HepG2 (cell line): ENCODE data around the gene TMEM14A. TPM values are rescaled to one million over a fixed set of nuclear protein-coding genes. Genes with fewer than 3 reads are reported as not detected.

Experiments used
- ELF4 ChIP-seq: sonication (generic); formaldehyde crosslinking; IDR thresholded peaks from 2 replicates; pipeline ENCODE4 v1.5.0; 2020; ENCODE audit warnings: missing genetic modification reagents, mild to moderate bottlenecking, moderate library complexity, borderline replicate concordance
- HMG20A ChIP-seq: IDR thresholded peaks from 2 replicates; pipeline ENCODE4 v1.6.1; 2016; ENCODE audit warnings: borderline replicate concordance
- MAFG ChIP-seq: sonication (generic); formaldehyde crosslinking; IDR thresholded peaks from 2 replicates; pipeline ENCODE4 v1.5.1; 2020; ENCODE audit warnings: mild to moderate bottlenecking, missing genetic modification reagents
- MAFK ChIP-seq, 2 experiments: IDR thresholded peaks in 1 of 2; conservative IDR thresholded peaks in 1 of 2; 2 replicates each; pipeline ENCODE4 v1.6.1; 2011; ENCODE audit warnings: improper control_type of control experiment in 2 of 2, low read length in 2 of 2
- MED1 ChIP-seq: sonication (generic); formaldehyde crosslinking; IDR thresholded peaks from 2 replicates; pipeline ENCODE4 v1.4.0; 2020; ENCODE audit warnings: missing genetic modification reagents
- NBN ChIP-seq: fragments of 450-650 bp; conservative IDR thresholded peaks from 2 replicates; pipeline ENCODE4 v1.6.1; 2017
- PBX3 ChIP-seq: sonication (generic); formaldehyde crosslinking; IDR thresholded peaks from 2 replicates; pipeline ENCODE4 v1.8.1; 2023; ENCODE audit warnings: missing genetic modification reagents, inconsistent platforms, borderline replicate concordance
- PTBP1 ChIP-seq: fragments of 200-400 bp; formaldehyde crosslinking; IDR thresholded peaks from 2 replicates; pipeline ENCODE4 v1.6.1; 2018; ENCODE audit warnings: low read length, low read depth; ENCODE audit not compliant: poor library complexity, severe bottlenecking
- THAP11 ChIP-seq: IDR thresholded peaks from 2 replicates; pipeline ENCODE4 v1.6.1; 2016; ENCODE audit warnings: missing biosample characterization, missing genetic modification reagents
- TSC22D2 ChIP-seq: sonication (generic); formaldehyde crosslinking; IDR thresholded peaks from 2 replicates; pipeline ENCODE4 v1.5.1; 2020; ENCODE audit warnings: missing genetic modification reagents, mild to moderate bottlenecking, borderline replicate concordance
- ZBTB26 ChIP-seq: IDR thresholded peaks from 2 replicates; pipeline ENCODE4 v1.6.1; 2016; ENCODE audit warnings: missing compliant biosample characterization, missing genetic modification reagents, borderline replicate concordance
- ZBTB4 ChIP-seq: sonication (generic); formaldehyde crosslinking; IDR thresholded peaks from 2 replicates; pipeline ENCODE4 v1.4.0; 2020; ENCODE audit warnings: missing genetic modification reagents, mild to moderate bottlenecking, borderline replicate concordance
- ZBTB7A ChIP-seq: sonication (generic); formaldehyde crosslinking; IDR thresholded peaks from 2 replicates; pipeline ENCODE4 v1.8.0; 2022; ENCODE audit warnings: mild to moderate bottlenecking, missing genetic modification reagents
- ZC3H13 ChIP-seq: sonication (generic); formaldehyde crosslinking; IDR thresholded peaks from 2 replicates; pipeline ENCODE4 v1.8.1; 2023; ENCODE audit warnings: mild to moderate bottlenecking, missing genetic modification reagents, moderate library complexity
- ZFY ChIP-seq: sonication (generic); formaldehyde crosslinking; IDR thresholded peaks from 2 replicates; pipeline ENCODE4 v1.4.0; 2020; ENCODE audit warnings: missing genetic modification reagents
- ZNF234 ChIP-seq: sonication (generic); formaldehyde crosslinking; conservative IDR thresholded peaks from 2 replicates; pipeline ENCODE4 v1.5.1; 2020; ENCODE audit warnings: mild to moderate bottlenecking, missing genetic modification reagents
- ZNF550 ChIP-seq: sonication (generic); formaldehyde crosslinking; IDR thresholded peaks from 2 replicates; pipeline ENCODE4 v1.4.0; 2020; ENCODE audit warnings: mild to moderate bottlenecking, missing genetic modification reagents, borderline replicate concordance
- ZNF766 ChIP-seq: sonication (generic); formaldehyde crosslinking; IDR thresholded peaks from 2 replicates; pipeline ENCODE4 v1.5.0; 2020; ENCODE audit warnings: missing genetic modification reagents, borderline replicate concordance
- ZNF839 ChIP-seq: sonication (generic); formaldehyde crosslinking; IDR thresholded peaks from 2 replicates; pipeline ENCODE4 v1.4.0; 2020; ENCODE audit warnings: missing genetic modification reagents, mild to moderate bottlenecking, borderline replicate concordance
- ZNF879 ChIP-seq: sonication (generic); formaldehyde crosslinking; IDR thresholded peaks from 2 replicates; pipeline ENCODE4 v1.8.1; 2023; ENCODE audit warnings: missing genetic modification reagents
- polyA plus RNA-seq, 8 experiments: library from polyadenylated mRNA; depleted of rRNA in 3 of 8; stranded (reverse) in 7 of 8; unstranded in 1 of 8; fragments of >200 nt; fragmentation: Illumina TruSeq in 4 of 8; extraction: Trizol in 4 of 8; gene quantifications; 2 replicates each; pipeline versions ENCODE4 v1.2.1 to v1.2.3, GENCODE V29; 2011 to 2016; ENCODE audit warnings: low read depth in 4 of 8, missing spikeins in 1 of 8, mixed read lengths in 1 of 8; ENCODE audit not compliant: insufficient read depth in 1 of 8
- total RNA-seq, 5 experiments: library from RNA; depleted of rRNA; stranded (reverse); fragments of >200 nt; fragmentation: Illumina TruSeq; extraction: Trizol; gene quantifications; 2 replicates each; pipeline ENCODE4 v1.2.3, GENCODE V29; 2016; ENCODE audit warnings: low read depth in 1 of 5
- TF ChIP-seq, protein P1 (sequence below): IDR thresholded peaks from 2 replicates; pipeline ENCODE4 v1.6.1; 2018; ENCODE audit warnings: missing genetic modification reagents, mild to moderate bottlenecking, missing compliant biosample characterization

The TMEM14A gene
- total and polyA plus RNA-seq, 2 of the 13 experiments (the other 11 are each of a cell fraction or from before 2014, with no cell fraction given): 24.6 to 73.7 TPM

DNA sequence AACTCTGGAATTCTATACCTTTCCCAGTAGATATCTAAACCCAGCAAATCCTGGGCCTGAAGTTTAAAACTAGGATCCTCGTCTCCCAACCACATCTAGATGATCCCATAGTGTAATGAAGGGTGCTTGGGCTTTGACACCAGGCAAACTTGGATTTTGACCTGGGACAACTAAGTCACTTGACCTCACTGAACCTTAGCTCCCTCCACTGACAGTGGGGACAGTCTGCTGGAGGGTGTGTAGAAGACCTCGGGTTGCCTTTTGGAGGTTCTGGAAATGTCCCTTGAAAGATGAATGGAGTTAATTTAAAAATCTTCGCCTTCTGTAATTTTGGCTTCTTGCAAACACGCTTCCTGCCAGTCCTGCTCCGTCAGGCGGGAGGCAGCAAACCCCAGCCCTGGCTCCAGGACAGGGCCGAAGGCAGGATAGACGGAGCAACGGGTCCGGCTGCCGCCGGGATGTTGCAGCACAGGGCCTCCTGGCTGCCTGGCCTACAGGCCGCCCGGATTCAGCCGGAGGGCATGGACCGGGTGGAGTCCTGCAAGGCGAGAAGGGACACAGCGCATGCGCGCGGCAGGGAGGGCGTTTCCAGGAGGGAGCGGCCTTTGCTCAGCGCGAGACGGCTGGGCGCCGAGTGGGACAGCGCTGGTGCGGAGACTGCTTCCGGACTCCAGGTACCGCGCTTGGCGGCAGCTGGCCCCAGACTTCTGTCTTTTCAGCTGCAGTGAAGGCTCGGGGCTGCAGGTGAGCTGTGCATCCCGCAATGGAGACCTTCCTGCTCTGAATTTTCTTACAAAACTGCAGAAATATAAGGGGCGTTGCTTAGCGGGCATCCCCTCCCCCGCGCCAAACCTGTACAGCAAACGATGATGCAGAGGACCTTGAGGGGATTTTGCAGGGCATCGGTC is at the start of gene TMEM14A (continued):
- TF ChIP-seq PTBP1 (no peak), ZBTB26 (peak; percentile 70), ZC3H13 (peak; percentile 66), ELF4 (CRISPR knock-in tag) (no peak), ZNF879 (no peak), ZFY (peak; percentile 99), ZNF550 (CRISPR knock-in tag) (0 out of 2 replicates have a peak, but pooled peaks have one; percentile 79), MAFK (conservative IDR thresholded peaks at IDR 0.05 in 1 of 2, IDR thresholded peaks at IDR 0.05 in 1 of 2; ENCODE audit: low read length in 2 of 2) (no peak), ZBTB4 (CRISPR knock-in tag) (peak; percentile 76; the same call in 1 of the 2 replicates), NBN (no peak), HMG20A (CRISPR knock-in tag) (0 out of 2 replicates have a peak, but pooled peaks have one; percentile 13), ZBTB7A (CRISPR knock-in tag) (no peak; the same call in 1 of the 2 replicates), THAP11 (CRISPR knock-in tag) (peak; percentile 83), ZNF234 (CRISPR knock-in tag) (no peak), TSC22D2 (CRISPR knock-in tag) (peak; percentile 86), MAFG (CRISPR knock-in tag) (no peak), MED1 (peak; percentile 82; the same call in 1 of the 2 replicates), PBX3 (CRISPR knock-in tag) (no peak), ZNF766 (CRISPR knock-in tag) (peak; percentile 53; the same call in 1 of the 2 replicates), ZNF839 (CRISPR knock-in tag) (peak; percentile 76; the same call in 1 of the 2 replicates)
- TF ChIP-seq, protein P1, sequence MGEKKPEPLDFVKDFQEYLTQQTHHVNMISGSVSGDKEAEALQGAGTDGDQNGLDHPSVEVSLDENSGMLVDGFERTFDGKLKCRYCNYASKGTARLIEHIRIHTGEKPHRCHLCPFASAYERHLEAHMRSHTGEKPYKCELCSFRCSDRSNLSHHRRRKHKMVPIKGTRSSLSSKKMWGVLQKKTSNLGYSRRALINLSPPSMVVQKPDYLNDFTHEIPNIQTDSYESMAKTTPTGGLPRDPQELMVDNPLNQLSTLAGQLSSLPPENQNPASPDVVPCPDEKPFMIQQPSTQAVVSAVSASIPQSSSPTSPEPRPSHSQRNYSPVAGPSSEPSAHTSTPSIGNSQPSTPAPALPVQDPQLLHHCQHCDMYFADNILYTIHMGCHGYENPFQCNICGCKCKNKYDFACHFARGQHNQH (CRISPR knock-in tag): peak; percentile 89
